Adrenal gland (tissue), 12 donors: Measurements from ENCODE around the gene SDCCAG8. TPM values are rescaled to one million over a fixed set of nuclear protein-coding genes. Genes with fewer than 3 reads are reported as not detected.

Source experiments
- DNase-seq, 7 donors: peaks; one replicate each; pipeline ENCODE4 v3.0.0-alpha.2; 2019 to 2020
- H3K27ac ChIP-seq, 5 donors: fragments of 200-600 bp; sonication (generic) in 4 of 5; 1 replicate in 3 of 5; 2 replicates in 2 of 5; pipeline versions ENCODE4 v1.5.1 to v1.8.0; 2016 to 2020; ENCODE audit warnings: mild to moderate bottlenecking in 1 of 5
- H3K27me3 ChIP-seq: fragments of 200-600 bp; 2 replicates; pipeline ENCODE4 v1.8.0; 2021
- H3K36me3 ChIP-seq, 2 donors: fragments of 200-600 bp; replicated peaks in 1 of 2; 1 replicate in 1 of 2; 2 replicates in 1 of 2; pipeline versions ENCODE4 v1.5.1 to v1.8.0; 2018 to 2022
- H3K4me1 ChIP-seq, 2 donors: fragments of 200-600 bp; replicated peaks in 1 of 2; 1 replicate in 1 of 2; 2 replicates in 1 of 2; pipeline versions ENCODE4 v1.5.1 to v1.8.0; 2018 to 2021
- H3K4me3 ChIP-seq, 4 donors: fragments of 200-600 bp; sonication (generic) in 3 of 4; one replicate each; pipeline ENCODE4 v1.5.1; 2016 to 2018
- H3K9me3 ChIP-seq, 3 donors: fragments of 200-600 bp; sonication (generic) in 1 of 3; replicated peaks in 1 of 3; 1 replicate in 2 of 3; 2 replicates in 1 of 3; pipeline versions ENCODE4 v1.5.1 to v1.8.0; 2016 to 2021
- CTCF ChIP-seq, 6 experiments: fragments of 450-650 bp in 4 of 6; fragments of 200-600 bp in 2 of 6; sonication (generic) in 1 of 6; IDR thresholded peaks; 1 replicate in 5 of 6; 2 replicates in 1 of 6; pipeline versions ENCODE4 v1.5.1 to v1.8.0; 2016 to 2021; ENCODE audit warnings: antibody characterized with exemption in 6 of 6, mild to moderate bottlenecking in 2 of 6, moderate library complexity in 1 of 6
- POLR2A ChIP-seq, 2 donors: fragments of 450-650 bp; IDR thresholded peaks; one replicate each; pipeline ENCODE4 v1.6.1; 2017; ENCODE audit warnings: antibody characterized with exemption in 2 of 2, mild to moderate bottlenecking in 2 of 2, moderate library complexity in 1 of 2
- WGBS, 4 donors: extraction: QIAGEN DNeasy Blood & Tissue Kit in 2 of 4; methylation state at CpG; one replicate each; pipeline versions ENCODE4 v1.1.5 to v1.1.7; 2013 to 2017; 5-methylcytosine and 5-hydroxymethylcytosine counted together
- intact Hi-C, 2 donors: fragments of 100-400 bp; cut with DNase I; formaldehyde crosslinking; loops; one replicate each; pipeline versions ENCODE4 v1.14.1 to v1.15.0; 2022 to 2023
- polyA plus RNA-seq, 3 donors: library from polyadenylated mRNA; stranded (reverse); fragments of 200-250 nt in 2 of 3; fragments of 350-450 nt in 1 of 3; fragmentation: Illumina TruSeq in 1 of 3; extraction: RNeasy Lipid Tissue Mini Kit (QIAGEN cat#74804) in 1 of 3; gene quantifications; one replicate each; pipeline ENCODE4 v1.2.3, GENCODE V29; 2013 to 2014
- total RNA-seq, 9 donors: library from RNA; depleted of rRNA in 4 of 9; stranded (reverse); fragments of >200 nt in 4 of 9; fragments of 120-200 nt in 1 of 9; fragmentation: NEBNext Ultra II Directional in 1 of 9; extraction: Animal tissue kit (Norgen Biotek cat#: 25700) in 1 of 9; gene quantifications; one replicate each; pipeline versions ENCODE4 v1.1.0 to v1.2.4, GENCODE V29; 2013 to 2023
- donor health status: healthy with polysubstance abuse.
- donor health status: Bipolar disorder and iron deficiency.
- donor health status: DM: yes; HTN: yes; CAD: no.
- donor health status: DM: no; HTN: no; CAD: no.
- donor health status: DM: no; HTN: no; CAD: no.
- donor health status: DM: yes; HTN: yes; CAD: no.

The SDCCAG8 gene
- total and polyA plus RNA-seq, 12 donors: 22.5 to 60.9 (median 44.1) TPM

- intact Hi-C loops: no loop called here
- H3K4me1 ChIP-seq: peaks cover 12 to 15% of the 10 kb centered on the region in 2 donors
Observed at GRCh38 chr1:243351337-243351736, 95.5 kb downstream of the SDCCAG8 start.

GRCh38 chr1:243354511-243355153 lies 98.8 kb downstream of the SDCCAG8 start:
- DNase-seq: no peak
- no peak for TF ChIP-seq POLR2A (IDR thresholded peaks at IDR 0.05)
- no peak for TF ChIP-seq CTCF (IDR thresholded peaks at IDR 0.05)
- peaks cover 12 to 15% of the 10 kb centered on the region in 2 donors for H3K4me1 ChIP-seq
- H3K27ac ChIP-seq: peak overlapping the region in 2 of 5 donors; percentile 39 to 46
- peak overlapping the region in 2 of 4 donors; percentile 5 to 56 for H3K4me3 ChIP-seq
- intact Hi-C loops: no loop called here
- H3K9me3 ChIP-seq: no peaks in the 10 kb centered on the region
- WGBS, 4 donors: 11 to 21% (median 13%) methylated on average over 4 of the region's 4 CpGs
- peaks cover 0 to 4% of the 10 kb centered on the region in 2 donors for H3K36me3 ChIP-seq
- H3K27me3 ChIP-seq: no peaks in the 10 kb centered on the region

More at GRCh38 chr1:243351337-243351736, 95.5 kb downstream of the SDCCAG8 start:
- Histone ChIP-seq H3K9me3 (no peaks in the 10 kb centered on the region), H3K4me3 (no peak overlapping the region), H3K27me3 (no peaks in the 10 kb centered on the region), H3K27ac (no peak overlapping the region), H3K36me3 (no peaks in the 10 kb centered on the region)
- no peak for DNase-seq
- WGBS, 4 donors: 91 to 100% (median 97%) methylated on average over 2 of the region's 2 CpGs
- TF ChIP-seq POLR2A (IDR thresholded peaks at IDR 0.05) (no peak), CTCF (IDR thresholded peaks at IDR 0.05) (no peak)

- Histone ChIP-seq H3K9me3 (no peaks in the 10 kb centered on the region), H3K27me3 (no peaks in the 10 kb centered on the region), H3K4me3 (no peak overlapping the region), H3K36me3 (no peaks in the 10 kb centered on the region), H3K4me1 (no peaks in the 10 kb centered on the region), H3K27ac (no peak overlapping the region)
- no peak for TF ChIP-seq POLR2A (IDR thresholded peaks at IDR 0.05)
- TF ChIP-seq CTCF (IDR thresholded peaks at IDR 0.05): no peak
- 90 to 100% (median 96%) methylated on average over 1 of the region's 1 CpG for WGBS, 4 donors
- no peak for DNase-seq
- intact Hi-C loops: no loop called here
Observed at GRCh38 chr1:243363832-243364231, 108.0 kb downstream of the SDCCAG8 start.

GRCh38 chr1:243364330-243364729 lies 108.5 kb downstream of the SDCCAG8 start:
- Histone ChIP-seq H3K27me3 (no peaks in the 10 kb centered on the region), H3K9me3 (no peaks in the 10 kb centered on the region), H3K4me1 (no peaks in the 10 kb centered on the region), H3K36me3 (no peaks in the 10 kb centered on the region), H3K4me3 (no peak overlapping the region), H3K27ac (no peak overlapping the region)
- no peak for DNase-seq
- intact Hi-C loops: no loop called here
- 95 to 97% (median 97%) methylated on average over 2 of the region's 2 CpGs for WGBS, 4 donors
- no peak for TF ChIP-seq POLR2A (IDR thresholded peaks at IDR 0.05)
- TF ChIP-seq CTCF (IDR thresholded peaks at IDR 0.05): no peak
